Left cardiac atrium (tissue), 4 donors: ENCODE measurements around the gene KCNJ9. TPM values are rescaled to one million over a fixed set of nuclear protein-coding genes. Genes with fewer than 3 reads are reported as not detected.

Source experiments
- ATAC-seq, 2 donors: fragments of 200-7000 bp; cut with Tn5 transposase; one replicate each; pipeline ENCODE4 v1.9.1; 2020; ENCODE audit warnings: mild to moderate bottlenecking in 2 of 2, moderate library complexity in 2 of 2
- DNase-seq: peaks from one replicate; pipeline ENCODE4 v3.0.0-alpha.2; 2020
- intact Hi-C, 2 donors: fragments of 100-400 bp; cut with DNase I; formaldehyde crosslinking; loops; one replicate each; pipeline versions ENCODE4 v1.14.1 to v1.15.1; 2022 to 2023
- total RNA-seq, 2 donors: library from RNA; stranded (reverse); fragmentation: NEBNext Ultra II Directional; extraction: Animal tissue kit (Norgen Biotek cat#: 25700); gene quantifications; one replicate each; pipeline ENCODE4 v1.2.1, GENCODE V29; 2021
- donor health status: DM: no; HTN: yes; CAD: no.
- donor health status: DM: no; HTN: yes; CAD: no; lungs with severe emphysema.
- donor health status: DM: yes; HTN: yes; CAD: no.
- donor health status: Dilated cardiomyopathy.

KCNJ9 gene
- total RNA-seq, 2 donors from 2014 or later = 0.06 TPM; not detected in 1

DNA sequence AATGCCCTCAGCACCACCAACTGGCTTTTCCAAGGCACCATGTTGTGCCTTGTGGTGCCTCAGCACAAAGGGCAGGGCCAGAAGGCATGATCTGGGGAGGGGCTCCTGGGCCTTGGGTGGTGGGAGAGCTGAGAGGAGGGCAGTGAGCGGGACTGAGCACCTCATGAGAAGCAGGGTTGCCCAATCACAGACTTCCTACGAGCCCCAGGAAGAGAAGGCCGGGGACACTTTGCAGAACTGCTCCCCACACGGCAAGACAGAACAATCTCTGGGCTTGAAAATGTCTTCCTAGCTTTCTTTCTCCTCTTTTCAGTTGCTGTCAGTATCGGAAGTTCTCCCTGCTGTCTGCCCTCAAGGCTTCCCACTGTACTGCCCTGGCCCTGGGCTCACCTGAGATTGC lies 18.2 kb upstream of the KCNJ9 start:
- ATAC-seq (no peak), DNase-seq (no peak)
- intact Hi-C loops = no loop called here

DNA sequence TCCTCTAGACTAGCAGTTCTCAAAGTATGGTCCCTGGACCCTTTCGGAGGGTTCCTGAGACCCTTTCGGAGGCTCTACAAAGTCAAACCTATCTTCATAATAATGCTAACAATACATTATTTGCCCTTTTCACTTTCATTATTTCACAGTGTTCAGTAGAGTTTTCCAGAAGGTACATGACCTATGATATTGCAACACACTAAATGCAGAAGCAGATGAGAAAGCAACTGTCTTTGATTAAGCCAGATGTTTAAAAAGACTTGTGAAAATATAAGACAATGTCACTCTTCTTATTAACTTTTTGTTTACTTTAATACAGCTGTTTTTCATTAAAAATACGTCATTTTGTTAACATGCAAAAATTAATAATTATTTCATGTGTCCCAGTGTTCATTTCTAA lies 17.2 kb upstream of the KCNJ9 start:
- intact Hi-C loops = no loop called here
- ATAC-seq (no peak), DNase-seq (no peak)

DNA sequence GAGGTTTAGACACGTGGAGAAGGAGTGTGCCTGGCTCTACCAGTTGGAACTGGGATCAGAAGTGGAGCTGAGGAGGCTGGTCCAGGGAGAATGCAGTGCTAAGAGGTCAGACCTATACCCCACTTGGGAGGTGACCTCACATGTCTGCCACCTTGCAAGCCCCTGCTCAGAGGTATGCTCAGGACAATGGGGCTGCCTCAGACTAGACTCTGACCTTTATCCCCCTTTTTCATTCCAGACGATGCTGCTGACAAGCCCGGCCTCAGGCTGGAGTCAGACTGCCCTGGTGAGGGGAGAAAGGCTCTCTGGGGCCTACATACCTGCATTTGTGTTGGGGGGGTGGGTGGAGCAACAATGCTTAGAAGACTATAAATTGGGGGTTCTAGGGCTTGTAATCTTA lies 16.6 kb upstream of the KCNJ9 start:
- no peak for DNase-seq
- intact Hi-C loops = no loop called here
- ATAC-seq = no peak

DNA sequence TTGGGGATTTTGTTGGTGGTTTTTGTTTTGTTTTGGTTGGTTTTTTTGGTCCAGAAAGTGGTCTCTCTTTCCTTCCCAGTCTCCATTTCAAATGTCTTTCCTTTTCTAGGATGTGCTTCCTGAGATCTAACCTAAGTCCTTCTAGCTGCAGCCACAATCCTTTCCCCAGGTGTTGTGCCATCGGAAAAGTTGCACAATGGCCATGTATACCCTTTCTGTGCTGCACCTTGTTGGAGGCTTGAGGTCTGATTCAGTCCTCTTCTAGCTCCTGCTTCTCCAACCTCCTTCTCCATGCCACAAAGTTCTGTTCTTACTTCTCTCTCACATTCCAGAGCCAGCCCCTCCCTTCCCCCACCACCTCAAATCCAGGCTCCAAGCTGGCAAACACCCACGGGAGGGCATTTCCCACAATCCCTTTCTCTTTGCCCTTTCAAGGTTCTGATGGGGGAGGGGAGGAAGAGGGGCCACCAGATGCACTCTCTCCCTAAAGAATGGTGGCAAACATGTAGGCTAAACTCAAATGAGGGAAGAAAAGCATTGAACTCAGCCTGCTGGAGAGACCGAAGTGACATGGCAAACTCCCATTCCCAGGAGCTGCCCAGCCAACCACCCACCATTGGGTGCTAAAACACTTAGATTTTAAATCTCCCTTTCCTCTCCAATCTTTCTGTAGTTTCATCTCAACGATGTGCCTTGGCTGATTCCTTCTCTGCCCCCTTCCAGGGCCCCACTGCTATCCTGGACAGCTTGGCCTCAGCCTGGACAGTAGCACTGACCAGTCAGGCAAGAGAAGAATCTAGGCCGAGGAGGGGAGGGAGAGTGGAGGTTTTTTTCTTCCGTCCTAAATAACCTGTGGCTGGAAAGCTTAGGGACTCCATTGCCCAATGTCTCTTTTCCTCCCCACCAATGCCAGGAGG lies 14.3 kb upstream of the KCNJ9 start:
- ATAC-seq (no peak), DNase-seq (no peak)
- intact Hi-C loops = no loop called here

DNA sequence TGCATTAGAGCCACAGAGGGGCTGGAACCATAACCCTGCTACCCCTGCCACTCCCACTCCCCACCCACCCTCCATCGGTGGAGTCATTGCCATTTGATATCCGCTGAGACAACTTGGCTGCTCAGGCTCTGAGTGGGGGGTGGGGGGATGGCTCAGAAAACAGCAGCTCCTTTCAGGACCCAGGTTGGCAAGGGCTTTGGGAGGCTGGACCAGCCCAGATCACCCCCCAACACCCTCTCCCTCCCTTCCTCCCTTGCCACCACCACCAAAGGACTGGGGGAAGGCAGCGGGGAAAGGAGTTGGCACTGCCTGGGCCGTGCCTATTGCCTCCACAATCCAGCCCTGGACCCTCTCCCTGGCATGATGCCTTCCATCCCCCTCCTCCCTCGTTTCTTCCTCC lies 13.1 kb upstream of the KCNJ9 start:
- intact Hi-C loops = no loop called here
- DNase-seq (no peak), ATAC-seq (no peak)

DNA sequence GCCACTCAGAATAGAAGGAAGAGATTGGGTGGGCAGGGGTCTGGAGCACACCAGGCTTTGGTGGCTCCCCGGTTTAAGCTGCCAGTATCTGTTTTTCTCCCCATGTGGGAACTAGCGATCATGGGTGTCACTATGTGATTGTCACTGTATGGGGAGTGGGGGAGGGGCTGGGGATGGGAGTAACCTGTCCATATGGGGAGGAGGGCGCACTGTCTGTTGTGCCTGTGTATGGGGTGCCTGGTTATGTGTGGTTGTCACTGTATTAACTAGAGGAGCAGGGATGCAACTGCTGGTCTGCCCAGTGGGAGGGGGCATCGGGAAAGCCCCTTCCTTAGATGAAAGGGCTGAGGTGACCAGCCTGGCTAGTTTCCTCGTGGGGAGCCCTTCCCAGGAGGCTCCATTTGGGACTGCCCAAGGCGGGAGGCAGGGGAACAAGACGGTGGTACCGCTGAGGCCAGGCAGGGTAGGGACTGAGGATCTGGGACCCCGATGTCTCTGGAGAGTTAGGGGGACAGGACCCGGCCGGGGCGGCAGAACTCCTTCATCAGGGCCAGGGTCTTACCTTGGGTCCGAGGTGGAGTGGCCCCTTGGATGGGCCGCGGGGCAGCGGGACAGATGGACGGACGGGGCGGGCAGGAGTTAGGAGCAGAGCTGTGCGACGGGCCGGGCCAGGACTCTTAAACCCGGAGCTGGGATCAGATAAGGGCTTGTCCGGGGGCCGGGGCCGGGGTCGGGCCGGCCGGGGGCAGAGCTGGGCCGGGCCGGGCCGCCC lies 11.7 kb upstream of the KCNJ9 start, which contains the start of gene KCNJ10:
Gene KCNJ10 (minus strand): TSS at position 701 of the 772 bp plus-strand sequence. CDS start 27,628 bp downstream, outside the sequence.
- intact Hi-C loops = no loop called here
- ATAC-seq = peak in 1 of 2 donors; percentile 76
- no peak for DNase-seq

DNA sequence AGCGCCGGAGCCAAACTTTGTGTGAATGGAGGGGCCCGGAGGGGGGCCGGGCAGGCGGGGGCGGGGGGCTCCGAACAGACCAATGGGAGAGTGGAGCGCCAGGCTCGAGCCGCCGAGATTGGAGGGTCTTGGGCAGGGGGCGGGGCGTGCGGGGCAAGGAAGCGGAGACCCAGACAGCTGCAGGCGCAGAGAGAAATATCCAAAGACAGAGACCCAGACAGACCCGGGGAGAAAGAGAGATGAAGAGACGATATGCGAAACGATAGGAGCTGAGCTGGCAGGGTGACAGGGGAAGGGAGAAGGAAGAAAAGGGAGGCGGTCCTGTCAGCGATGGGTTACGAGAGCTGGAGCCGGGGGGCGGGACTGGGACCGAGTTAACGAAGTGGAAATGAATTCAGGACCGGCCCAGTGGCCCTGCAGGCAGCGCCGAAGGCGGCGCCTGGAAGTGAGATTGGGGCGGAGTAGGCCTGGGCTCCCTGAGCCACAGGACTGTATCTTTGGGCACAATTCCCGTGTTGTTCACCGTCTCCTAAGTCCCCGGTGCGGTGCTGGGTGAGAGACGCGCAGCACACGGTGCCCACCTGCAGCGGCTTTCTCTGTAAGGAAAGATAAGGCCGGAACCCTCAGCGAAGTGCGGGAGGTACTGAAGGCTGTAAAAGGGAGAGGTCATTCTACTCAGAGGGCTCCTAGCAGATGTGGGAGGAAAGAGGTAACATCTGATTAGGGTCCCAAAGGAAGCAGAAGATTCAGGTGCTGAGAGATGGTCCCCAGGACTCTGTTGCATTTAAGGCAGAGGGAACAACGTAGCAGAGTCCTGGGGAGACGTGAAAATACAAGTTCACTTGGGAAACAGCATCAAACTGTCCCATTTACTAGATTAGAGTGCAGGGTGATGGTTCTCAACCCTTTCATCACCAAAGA lies 10.8 kb upstream of the KCNJ9 start:
- DNase-seq (peak; percentile 87), ATAC-seq (peak; percentile 95 to 97)
- intact Hi-C loops = no loop called here

DNA sequence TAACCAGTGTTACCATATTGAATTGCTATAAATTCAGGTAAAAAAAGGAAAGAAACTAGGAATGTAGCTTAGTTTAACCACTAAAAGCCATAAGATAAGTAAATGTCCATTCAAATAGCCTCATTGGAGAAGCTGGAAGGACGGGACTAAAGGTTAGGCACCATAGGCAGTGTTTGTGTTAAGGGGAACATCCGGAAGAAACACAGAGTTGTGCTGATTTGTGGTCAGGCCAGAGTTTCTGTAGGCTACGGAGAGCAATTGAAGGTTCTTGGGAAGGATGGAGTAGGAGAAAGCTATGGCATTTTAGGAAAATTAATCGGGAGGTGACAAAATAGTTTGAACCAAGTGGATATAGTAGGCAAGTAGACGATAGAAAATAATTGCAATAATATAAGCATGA lies 10.0 kb upstream of the KCNJ9 start:
- intact Hi-C loops = no loop called here
- no peak for ATAC-seq

DNA sequence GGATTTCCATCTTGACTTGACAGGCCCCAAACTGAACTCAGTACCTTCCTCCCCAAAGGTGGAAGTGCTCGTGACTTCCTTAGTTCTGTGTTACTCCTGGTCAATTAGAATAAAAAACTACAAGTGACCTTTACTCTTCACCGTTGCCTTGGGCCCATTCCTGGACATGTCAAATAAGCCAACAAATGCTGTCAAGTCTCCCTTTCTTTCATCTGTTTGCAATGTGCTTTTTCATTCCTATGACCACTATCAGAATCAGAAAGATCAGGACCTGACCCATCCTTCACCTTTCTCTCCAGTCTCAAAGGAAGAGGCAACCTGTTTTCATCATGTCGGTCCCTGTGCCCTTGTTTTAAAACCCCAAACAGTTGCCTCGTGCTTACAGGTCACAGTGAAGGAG lies 6.5 kb upstream of the KCNJ9 start:
- intact Hi-C loops = no loop called here
- ATAC-seq (no peak), DNase-seq (no peak)

More for the DNA sequence above, 10.0 kb upstream of the KCNJ9 start:
- no peak for DNase-seq

DNA sequence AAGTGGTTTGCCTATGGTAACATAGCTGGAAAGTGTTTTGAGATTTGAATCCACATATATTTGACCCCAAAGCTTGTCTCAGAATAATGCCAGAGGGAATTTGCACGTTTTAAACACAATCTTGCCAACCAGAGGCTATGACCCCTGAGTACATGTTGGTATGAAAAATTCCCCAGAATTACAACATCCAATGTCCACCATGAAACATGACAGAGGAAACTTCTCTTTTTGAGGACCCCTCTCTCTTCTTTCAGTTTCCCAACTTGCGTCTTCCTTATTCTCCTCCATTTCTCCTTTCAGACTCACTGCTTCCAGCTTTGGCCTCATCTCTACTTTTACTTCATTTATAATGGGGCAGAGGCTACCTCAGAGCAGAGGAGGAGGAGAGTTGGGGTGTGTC lies 5.5 kb upstream of the KCNJ9 start:
- ATAC-seq = no peak
- DNase-seq = no peak
- intact Hi-C loops = no loop called here

DNA sequence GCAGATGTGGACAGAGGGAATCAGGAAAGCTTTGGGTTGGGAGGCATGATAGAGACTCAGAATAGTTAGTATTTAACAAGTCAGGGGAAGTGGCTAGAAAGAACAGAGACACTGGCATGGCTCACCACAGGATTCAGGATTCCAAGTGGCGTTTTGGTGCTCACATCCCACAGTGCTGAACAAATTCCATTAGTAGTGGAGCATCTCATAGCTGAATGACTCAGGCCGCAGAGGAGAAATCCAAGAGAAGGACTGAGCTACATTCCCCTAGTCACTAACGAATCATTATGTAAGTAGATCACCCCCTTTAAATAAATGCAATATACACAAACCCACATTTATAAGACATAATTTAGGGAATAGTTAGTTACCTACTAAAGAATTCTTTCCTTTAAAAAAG lies 5.0 kb upstream of the KCNJ9 start:
- ATAC-seq (no peak), DNase-seq (no peak)
- intact Hi-C loops = no loop called here

DNA sequence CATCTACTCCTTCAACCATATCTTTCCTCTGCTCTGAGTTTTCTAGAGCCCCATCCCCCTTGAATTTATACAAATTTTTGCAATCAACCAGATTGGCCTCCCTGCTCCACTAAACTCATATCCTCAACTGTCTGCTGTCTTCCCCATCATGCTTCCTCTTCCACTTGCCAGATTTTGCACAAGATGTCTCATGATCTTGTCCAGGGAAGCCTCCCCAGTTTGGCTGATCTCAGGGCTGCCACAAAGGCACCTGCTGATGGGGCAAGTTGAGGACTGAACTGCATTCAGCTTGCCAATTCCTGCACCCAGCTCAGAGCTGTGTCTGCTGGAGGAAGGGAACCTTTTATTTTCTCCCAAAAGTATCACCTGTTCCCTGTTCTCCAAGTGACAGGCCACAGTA lies 3.9 kb upstream of the KCNJ9 start:
- no peak for DNase-seq

DNA sequence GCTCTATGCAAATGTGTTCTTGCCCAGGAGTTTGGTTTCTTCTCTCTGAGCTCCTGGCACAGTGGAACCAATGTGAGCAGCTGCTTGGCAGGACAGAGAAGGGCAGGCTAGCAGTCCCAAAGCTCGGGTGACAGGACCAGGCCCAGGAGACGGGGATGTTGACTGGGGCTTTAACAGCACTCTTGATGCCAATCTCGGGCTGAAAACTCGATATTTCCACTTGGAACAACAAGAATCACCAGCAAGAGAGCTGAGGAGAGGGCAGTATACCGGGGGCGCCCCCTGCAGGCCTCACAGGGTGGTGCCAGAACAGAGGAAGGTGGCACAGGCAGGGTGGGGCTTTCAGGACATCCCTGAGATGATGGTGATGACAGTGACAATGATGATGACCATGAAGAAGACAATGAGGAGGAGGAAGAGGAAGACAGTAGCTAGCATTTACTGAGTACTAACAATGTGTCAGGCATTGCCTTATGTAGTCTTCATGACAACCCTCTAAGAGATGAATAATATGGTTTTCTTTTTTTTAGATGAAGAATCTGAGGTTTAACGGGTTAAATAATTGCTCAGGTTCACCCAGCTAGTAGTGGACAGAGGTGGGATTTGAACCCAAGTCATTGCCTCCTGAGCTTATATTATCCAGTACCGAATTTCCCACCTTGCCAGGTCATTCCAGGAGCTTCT lies 2.7 kb upstream of the KCNJ9 start:
- DNase-seq (no peak), ATAC-seq (peak; percentile 34 to 39)
- intact Hi-C loops = no loop called here

More for the DNA sequence above, 3.9 kb upstream of the KCNJ9 start:
- intact Hi-C loops = no loop called here
- no peak for ATAC-seq

DNA sequence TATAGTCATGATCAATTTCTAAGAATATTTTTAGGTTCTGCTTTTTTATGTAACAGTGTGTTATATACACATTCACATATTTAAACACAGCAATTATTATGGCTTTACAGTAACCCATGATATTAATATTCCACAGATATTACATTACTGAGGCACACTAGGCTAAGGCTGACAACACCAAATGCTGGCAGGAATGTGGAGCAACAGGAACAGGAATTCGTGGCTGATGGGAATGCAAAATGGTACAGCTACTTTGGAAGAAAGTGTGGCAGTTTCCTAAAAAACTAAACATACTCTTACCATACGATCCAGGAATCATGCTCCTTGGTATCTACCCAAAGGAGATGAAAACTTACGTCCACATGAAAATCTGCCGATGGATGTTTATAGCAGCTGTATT lies 1.9 kb upstream of the KCNJ9 start:
- DNase-seq (no peak), ATAC-seq (no peak)
- intact Hi-C loops = no loop called here

DNA sequence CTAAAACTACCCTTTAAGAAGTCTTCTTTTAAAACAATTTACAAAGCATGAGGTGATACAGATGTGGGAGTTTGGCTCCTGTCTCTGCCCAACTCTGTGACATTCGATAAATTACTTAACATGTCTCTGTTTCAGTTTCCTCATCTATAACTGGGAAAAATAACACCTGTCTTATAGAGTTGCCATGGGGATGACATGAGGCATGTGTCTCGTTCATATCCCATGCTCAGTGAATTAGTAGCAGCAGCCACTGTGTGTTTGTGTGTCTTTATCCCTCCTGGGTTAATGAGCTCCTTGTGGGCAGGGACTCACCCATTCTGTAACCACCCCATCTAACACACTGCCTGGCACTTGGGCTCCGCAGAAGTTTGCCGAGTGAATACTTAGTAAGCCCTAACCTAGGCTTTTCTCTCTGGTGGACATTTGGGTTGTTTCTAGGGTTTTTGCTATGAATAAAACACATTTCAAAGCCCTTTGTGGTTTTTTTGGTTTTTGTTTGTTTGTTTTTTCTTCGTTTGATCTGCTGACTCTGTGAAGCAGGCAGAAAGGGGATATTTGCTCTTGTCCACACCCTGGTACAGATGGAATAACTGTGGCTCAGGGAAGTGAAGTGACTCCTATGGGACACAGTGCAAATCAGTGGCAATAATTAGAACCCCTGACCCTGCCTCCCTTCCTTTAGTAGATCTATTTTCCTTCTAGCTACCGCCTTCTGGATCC lies 797 bp upstream of the KCNJ9 start:
- intact Hi-C loops = loop anchor here in 1 of 2 donors (10.0 kb wide), 1 partner anchor 294 kb away; no protein-coding TSS in a partner anchor
- DNase-seq = no peak
- ATAC-seq = no peak

DNA sequence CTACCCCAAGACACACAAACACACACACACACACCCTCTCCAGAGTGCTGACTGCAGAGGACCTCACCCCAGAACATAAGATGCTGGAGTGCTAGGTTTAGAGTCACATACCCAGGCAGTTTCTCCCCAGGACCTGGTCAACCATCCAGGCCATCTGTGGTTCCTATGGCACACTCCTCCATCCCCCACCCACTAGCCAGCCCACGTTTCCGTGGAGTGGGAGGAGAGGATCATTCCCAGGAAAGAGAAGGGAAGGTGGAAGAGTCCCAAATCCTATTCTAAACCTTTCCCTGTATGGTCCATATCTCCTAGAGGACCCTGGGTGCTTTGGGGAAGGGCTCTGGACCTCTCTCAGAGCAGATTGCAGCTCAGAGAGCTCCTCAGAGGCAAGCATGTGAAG lies 1.1 kb downstream of the KCNJ9 start:
- DNase-seq (no peak), ATAC-seq (no peak)
- intact Hi-C loops = loop anchor here (1.0 to 10.0 kb wide), 2 partner anchors 34 to 292 kb away; no protein-coding TSS in a partner anchor

DNA sequence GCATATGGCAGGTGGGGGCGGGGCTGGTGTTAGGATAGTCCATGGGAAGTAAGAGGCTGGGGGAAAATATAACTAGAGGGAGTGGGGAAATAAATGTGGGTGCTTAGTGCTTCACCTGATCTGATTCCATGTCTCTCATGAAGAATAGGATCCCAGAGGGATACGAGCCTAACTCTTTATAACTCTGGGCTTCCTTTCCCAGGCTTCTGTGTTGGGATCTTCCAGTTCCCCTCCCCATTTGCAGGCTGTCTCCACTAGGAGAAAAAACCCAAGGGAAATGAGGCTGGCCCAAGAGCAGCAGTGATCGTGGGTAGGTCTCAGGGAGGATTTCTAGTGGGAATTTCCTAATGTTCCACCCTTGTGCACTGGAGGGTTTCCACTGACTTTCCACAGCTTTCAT lies 1.6 kb downstream of the KCNJ9 start:
- ATAC-seq (no peak), DNase-seq (no peak)
- intact Hi-C loops = loop anchor here (1.0 to 10.0 kb wide), 2 partner anchors 35 to 292 kb away; no protein-coding TSS in a partner anchor
